Vagina (tissue), 2 donors: ENCODE data around the gene DNER.

Experiments used
- CTCF ChIP-seq, 3 experiments: fragments of 450-650 bp in 2 of 3; fragments of 200-600 bp in 1 of 3; sonication (generic) in 1 of 3; IDR thresholded peaks; one replicate each; pipeline ENCODE4 v1.5.1; 2017 to 2019; ENCODE audit warnings: antibody characterized with exemption in 3 of 3, mild to moderate bottlenecking in 2 of 3, moderate library complexity in 2 of 3
- POLR2A ChIP-seq, 2 donors: fragments of 450-650 bp; IDR thresholded peaks; one replicate each; pipeline ENCODE4 v1.6.1; 2017; ENCODE audit warnings: antibody characterized with exemption in 2 of 2, mild to moderate bottlenecking in 2 of 2, moderate library complexity in 2 of 2
- POLR2AphosphoS5 ChIP-seq, 2 donors: sonication (generic); formaldehyde crosslinking; IDR thresholded peaks; one replicate each; pipeline ENCODE4 v1.9.0; 2017; ENCODE audit warnings: antibody characterized with exemption in 2 of 2, mild to moderate bottlenecking in 2 of 2, low read depth in 1 of 2; ENCODE audit not compliant: insufficient read depth in 1 of 2

GRCh38 chr2:229591611-229592010, 122.7 kb downstream of the DNER start:
- TF ChIP-seq CTCF (IDR thresholded peaks at IDR 0.05) = no peak
- TF ChIP-seq POLR2A (IDR thresholded peaks at IDR 0.05) = no peak
- TF ChIP-seq POLR2AphosphoS5 (IDR thresholded peaks at IDR 0.05; ENCODE audit: insufficient read depth in 1 of 2, low read depth in 1 of 2) = no peak
